Putamen (tissue), 1 donor: ENCODE measurements around the gene C2CD2L.
"Not testable (repeated sequence)": the region's sequence is repeated elsewhere in the genome, so short reads cannot be mapped to it uniquely, and the experiment has no call there.

Source experiments
- DNase-seq: peaks from one replicate; pipeline ENCODE4 v3.0.0-alpha.2; 2016; ENCODE audit warnings: low spot score

The C2CD2L gene

DNA sequence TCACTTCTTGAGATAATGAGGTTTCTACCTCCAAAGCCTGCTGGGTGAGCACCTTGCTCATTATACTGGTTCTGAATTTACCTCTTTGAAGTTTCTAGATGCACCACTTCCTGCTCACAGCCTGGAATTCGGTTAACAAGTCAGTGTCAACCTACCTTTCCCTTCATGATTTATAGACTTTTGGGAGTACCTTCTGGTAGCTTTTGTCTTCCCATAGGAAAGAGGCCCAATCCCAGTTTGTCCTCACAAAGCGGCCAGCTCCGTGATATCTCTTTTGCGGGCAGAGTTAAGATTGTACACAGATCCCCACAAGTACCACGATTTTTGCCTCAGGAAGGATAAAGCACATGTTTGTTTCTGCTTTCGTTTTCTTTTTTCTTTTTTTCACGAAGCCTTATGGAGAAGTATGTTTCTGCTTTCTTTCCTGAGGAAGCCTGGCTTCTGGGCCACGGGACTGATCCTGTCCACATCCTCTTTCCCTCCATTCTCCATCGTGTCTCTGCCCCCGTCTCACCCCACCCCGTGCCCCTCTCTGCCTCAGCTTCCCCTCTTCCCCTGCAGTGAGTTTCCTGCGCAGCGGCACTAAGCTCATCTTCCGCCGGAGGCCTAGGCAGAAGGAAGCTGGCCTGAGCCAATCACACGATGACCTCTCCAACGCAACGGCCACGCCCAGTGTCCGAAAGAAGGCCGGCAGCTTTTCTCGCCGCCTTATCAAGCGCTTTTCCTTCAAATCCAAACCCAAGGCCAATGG is 8.5 kb downstream of the C2CD2L start:
- no peak for DNase-seq

DNA sequence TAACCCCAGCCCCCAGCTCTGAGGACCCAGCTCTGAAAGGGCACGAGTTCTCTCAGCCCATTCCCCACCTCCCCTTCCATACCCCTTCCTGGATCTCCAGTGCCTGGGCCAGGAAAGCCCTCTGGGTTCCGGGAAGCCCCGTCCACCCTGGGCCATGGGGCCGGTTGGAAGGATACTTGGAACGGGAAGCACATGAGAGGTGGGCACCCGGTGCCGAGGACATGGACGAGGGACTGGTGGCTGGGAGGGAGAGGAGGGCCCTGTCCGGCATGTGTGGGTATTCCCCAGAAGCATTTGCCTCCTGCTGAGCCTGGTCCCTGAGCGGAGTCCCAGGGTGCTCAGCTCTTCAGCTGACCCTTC is 9.1 kb downstream of the C2CD2L start:
- no peak for DNase-seq

DNA sequence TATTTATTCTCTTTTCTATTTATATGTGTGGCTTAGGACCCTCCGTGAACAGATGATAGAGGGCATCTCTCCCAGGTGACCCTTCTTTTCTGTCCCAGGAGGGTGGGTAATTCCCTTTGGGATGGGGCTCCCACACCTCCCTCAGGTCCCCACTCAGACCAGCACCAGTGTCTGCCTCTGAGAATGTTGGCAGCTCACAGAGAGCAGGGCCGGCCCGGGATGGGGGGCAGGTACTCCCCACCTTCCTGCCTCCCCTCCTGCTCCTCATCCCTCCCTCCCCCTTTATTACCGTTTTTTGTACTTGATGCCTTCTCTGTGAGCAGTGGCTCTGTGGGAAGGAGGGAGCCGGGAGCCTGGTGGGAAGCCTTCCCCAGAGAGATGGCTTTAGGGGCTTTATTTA is 9.5 kb downstream of the C2CD2L start:
- DNase-seq = no peak

DNA sequence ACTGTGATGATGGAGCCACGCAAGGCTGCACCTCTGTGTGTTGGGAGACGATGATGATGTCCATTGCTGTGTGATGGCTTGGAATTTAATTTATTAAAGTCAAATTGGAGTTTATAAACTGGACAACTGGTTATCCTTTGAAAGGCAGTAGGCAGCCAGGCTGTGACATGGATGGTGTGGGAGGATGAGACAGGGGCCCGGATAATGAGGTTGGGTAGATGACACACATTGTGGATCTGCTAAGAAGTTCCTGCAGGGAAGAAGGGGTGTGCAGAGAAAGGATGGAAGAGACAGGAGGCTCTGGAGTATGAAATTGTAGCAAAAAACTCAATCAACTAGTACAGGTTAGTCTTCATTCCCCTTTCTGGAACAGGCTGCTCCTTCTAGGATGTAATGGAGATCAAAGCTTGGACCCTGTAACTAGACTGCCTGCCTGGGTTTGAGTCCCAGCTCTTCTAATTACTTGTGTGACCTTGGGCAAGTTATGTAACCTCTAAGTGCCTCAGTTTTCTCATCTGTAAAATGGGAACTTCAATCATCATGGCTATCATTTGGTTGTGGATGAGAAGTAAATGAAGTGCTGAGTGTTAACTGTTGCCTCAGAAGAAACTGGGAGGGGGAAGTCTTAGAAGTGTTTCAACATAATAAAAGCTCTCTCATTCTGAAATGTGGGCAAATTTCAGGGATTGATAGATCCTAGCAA is 10.0 kb downstream of the C2CD2L start:
- no peak for DNase-seq

DNA sequence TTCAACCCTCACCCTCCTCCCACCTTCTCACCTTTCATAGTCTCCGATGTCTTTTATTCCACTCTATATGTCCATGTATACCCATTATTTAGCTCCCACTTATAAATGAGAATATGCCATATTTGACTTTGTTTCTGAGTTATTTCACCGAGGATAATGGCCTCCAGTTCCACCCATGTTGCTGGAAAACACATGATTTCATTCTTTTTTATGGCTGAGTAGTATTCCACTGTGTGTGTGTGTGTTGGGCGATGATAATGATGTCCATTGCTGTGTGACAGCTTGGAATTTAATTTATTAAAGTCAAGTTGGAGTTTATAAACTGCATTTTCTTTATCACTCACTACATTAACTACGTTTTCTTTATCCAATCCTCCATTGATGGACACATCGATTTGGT is 11.1 kb downstream of the C2CD2L start:
- no peak for DNase-seq

DNA sequence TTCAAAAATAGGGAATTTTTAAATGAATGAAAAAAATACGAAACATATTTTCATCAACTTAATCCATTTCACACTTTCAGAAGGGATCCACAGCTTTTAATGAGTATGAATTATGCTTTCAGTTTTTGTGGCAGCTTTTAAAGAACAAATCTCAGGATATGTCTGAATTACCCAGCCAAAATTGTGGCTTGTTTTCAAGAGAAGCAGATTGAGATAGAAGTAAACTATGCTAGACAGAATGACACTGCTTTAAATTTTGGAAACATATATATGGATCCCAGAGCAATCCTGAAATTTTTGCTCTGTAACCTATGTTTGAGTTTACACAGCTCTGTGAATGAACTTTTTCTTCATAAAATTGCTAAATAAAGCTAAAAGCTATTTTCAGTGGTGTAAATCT is 11.8 kb downstream of the C2CD2L start:
- no peak for DNase-seq

DNA sequence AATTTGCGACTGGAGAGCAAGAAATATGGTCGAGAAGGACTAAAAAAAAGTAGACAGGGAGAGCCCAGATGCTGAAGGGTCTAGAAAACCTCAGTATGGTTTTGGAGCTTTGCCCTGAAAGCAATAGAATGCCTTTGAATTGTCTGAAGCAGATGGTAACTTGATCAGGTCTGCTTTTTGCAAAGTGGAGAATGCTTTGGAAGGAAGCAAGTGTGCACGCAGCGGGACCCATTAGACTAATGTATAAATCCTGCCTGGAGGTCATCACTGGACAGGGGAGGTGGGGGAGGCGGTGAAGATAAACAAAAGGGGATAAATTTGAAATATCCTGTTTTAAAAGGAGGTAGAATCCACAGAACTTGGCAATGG is 13.5 kb downstream of the C2CD2L start:
- DNase-seq = no peak

DNA sequence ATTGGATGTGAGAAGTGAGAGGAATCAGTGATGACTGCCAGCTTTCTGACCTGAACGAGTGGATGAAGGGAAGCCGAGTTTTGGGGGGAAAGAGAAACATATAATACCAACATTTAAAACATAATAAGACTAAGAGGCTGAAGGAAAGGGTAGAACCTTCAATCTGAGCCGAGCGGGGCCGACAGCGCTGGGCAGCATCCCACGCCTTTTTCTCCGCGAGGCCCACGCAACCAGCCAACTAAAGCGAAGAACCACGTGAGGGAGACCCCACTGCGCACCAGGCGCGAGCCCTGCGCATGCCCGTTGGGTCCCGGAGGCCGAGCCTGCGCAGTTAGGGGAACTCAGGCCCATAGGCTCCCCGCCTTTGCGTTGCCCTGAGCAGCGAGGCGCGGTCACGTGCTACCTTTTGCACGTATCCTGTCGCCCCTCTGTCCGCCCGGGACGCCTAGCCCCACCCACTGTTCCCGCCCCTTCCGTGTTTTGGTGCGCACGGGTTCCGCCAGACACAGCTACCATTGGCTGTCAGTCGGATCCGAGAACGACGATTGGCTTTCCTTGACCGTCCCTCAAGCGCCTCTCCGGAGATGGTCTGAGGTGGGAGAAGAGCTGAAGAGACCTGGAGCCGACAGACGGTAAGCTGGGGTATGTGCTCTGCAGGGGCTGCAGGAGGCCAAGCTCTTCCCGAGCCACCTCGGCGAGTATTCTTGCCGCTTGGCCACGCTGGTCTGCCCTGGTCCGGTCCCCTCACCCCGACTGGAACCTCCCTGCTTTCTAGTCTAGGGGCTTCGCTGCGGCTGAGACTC is 14.1 kb downstream of the C2CD2L start, which contains the start of gene HINFP:
HINFP (plus strand) TSS at position 573 of the 803 bp plus-strand sequence. CDS start 5,365 bp downstream, outside the sequence.
- peak; percentile 99 for DNase-seq

DNA sequence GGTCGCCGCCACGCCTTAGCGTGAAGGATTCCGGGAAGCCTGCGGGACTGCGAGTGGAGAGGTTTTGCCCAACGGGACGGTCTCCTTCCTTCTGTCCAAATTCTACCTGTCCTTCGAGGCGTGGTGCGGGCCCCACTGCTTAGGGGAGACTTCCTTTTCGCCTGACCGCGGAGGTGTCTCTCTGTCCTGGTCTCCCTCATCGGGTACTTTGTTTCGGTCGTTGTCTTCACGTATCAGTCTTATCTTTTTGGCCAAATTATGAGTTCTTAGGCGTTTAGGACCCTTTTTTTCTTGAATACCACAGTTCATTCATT is 14.6 kb downstream of the C2CD2L start:
- no peak for DNase-seq

DNA sequence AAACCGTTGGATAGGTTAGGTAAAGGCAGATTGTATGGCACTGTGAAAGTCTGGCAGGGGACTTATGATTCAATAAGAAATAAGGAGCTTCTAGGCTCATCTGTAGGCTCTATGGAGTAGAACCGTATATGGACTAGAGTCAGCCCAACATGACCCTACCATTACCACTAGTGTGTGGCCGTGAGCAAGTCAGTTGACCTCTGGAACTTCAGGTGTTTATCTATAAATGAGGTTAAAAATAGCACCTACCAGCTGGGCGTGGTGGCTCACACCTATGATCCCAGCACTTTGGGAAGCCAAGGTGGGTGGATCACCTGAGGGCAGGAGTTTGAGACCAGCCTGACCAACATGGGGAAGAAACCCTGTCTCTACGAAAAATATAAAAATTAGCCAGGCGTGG is 18.7 kb downstream of the C2CD2L start:
- DNase-seq = no peak

DNA sequence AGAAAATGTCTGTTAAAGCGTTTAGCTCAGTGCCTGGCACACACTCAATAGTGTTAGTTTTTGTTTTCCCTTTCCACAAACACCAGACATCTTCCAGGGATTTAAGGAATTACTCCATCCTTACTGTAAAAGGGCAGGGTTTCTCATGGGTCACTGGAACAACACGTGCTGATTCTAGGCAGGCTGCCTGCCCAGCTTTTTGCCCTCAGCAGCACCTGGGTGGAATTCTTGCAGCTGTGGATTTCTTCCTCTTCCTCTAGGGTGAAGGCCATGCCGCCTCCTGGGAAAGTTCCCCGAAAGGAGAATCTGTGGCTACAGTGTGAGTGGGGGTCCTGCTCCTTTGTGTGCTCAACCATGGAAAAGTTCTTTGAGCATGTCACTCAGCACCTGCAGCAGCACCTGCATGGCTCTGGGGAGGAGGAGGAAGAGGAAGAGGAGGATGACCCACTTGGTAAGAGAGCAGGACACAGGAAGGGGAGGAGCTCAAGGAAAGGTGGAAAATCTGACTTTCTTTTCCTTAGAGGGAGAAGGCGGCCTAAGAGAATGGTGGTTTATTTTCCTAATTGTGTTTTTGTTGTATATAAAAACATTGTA is 19.6 kb downstream of the C2CD2L start:
- no peak for DNase-seq

DNA sequence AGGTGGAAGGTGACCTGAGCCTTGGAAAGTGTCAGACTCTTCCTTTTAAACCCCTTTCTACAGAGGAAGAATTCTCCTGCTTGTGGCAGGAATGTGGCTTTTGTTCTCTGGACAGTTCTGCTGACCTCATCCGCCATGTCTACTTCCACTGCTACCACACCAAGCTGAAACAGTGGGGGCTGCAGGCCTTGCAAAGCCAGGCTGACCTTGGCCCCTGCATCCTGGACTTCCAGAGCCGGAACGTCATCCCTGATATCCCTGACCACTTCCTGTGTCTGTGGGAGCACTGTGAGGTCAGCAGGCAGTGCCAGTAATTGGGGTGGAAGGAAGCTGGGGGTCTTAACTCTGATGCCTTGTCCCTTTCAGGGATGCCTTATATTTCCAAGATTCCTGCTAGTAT is 23.5 kb downstream of the C2CD2L start:
- no peak for DNase-seq

DNA sequence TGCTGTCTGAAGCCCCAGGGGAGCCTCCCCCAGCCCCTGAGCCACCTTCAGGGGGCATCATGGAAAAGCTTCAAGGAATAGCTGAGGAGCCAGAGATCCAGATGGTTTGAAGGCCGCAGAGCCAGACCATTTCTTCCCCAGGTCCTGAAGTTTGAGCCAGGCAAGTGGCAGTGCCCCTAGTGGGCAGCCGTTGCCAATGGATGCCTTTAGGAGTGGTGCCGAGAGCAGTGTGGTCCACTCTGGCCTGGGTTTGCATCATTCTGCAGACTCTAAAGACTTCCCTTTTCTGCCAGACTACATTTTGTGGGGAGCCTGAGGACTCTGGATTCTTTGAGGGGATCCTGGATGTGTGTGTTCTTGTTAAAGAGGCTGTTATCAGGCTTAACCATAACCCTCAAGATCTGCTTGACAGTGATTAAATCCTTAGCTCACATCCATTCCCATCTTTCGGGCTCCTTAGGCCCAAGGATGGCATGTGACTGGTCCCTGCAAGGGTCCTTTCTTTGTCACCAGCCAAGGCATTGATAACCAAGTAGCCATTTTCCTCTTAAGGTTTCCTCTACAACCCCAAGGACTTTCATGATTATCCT is 27.3 kb downstream of the C2CD2L start:
- no peak for DNase-seq

DNA sequence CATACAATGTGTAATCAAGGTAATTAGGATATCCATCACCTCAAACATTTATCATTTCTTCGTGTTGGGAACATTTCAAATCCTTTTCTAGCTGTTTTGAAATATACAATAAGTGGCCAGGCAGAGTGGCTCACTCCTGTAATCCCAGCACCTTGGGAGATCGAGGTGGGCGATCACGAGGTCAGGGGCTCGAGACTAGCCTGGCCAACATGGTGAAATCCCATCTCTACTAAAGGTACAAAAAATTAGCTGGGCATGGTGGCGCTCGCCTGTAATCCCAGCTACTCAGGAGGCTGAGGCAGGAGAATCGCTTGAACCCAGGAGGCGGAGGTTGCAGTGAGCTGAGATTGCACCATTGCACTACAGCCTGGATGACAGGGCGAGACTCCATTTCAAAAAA is 32.1 kb downstream of the C2CD2L start:
- not testable (repeated sequence) for DNase-seq

DNA sequence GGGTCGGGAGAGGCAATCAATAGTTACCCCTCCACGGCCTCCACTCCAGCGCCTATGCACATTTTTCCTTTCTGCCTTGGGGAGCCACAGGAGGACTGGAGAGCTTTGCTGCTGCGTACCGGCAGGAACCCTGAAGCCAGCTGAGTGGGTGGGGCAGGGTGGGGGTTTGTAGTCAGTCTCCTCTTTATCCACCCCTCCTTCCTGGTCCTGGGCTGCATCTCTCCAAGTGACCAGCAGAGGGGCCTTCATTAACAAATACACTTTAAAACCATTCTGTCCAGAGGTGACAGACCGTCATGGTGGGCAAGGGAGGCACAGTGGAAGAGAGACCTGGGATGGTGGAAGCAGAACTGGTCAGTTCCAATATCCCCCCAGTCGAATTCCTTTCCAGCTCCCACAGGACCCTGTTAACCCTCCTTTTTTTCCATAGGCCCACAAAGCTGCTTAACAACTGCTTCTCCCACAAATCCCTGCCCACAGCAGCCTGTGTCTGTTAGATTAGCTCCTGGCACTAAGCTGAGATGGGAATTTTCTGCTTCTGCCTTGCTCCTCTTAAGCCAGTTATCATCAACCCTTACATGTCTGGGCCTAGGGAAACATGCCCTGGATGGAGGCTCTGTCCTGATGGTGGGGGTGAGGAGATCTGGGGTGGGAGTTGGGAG is 37.8 kb downstream of the C2CD2L start:
- no peak for DNase-seq

DNA sequence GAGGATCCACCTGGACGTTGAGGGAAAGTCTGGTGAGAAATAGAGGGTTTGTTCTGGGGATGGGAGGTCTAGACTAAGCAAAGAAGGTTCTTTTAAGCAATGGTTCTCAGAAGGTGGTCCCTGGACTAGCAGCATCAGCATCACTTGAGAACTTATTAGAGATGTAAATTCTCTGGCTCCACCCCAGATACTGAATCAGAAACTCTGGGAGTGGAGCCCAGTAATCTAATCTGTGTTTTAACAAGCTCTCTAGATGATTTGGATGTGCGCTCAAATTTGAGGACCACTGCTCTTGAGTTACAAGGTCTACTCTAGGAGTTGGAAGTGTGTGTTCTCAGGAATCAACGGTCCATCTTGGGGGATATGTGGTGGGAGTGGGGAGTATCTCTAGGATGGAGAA is 38.4 kb downstream of the C2CD2L start:
- DNase-seq = no peak

DNA sequence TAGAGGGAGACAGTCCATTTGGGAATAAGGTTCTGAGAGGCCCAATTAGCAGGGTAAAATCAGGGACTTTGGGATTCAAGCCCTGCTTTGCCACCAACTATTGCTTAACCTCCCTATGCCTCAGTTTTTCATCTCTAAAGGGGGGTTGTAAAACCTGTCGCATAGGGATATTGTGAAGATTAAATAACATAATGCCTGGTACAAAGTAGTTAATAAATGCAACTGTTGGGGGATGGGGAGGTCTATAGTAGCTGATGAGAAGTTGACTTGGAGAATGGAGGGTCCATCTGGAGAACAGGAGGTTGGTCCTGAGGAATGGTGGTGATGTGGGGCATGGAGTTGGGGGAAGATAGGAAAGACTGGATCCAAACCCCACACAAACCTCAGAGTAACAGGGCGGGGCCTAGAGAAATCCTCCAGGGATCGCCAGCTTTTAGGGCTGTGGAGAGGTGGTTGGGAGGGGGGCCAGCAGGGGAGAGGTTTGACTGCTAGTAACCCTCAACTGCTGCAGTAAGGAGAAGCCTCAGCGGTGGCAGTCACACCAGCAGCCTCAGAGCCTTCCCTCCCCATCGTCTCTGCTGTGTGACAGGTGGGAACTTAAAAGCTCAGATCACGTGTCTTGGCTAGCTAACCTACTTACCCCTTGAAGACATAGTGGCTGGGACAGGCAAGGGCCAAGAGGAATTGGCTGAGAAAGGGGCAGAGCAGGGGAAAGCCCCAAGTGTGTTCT is 40.6 kb downstream of the C2CD2L start:
- no peak for DNase-seq

DNA sequence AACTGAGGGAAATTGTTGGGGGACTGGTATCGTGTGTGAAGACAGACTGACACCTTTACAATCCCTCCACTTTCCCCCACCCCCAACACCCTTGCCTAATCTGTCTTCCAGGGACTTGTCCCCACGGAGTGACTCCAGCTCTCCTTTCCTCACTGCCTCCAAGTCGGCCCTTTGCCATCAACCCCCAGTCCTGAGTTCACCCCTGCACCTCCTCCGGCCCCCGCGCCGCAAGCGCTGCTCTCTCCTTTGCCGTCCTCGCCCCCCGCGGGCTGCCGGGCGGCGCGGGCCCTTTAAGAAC is 41.5 kb downstream of the C2CD2L start:
- no peak for DNase-seq

DNA sequence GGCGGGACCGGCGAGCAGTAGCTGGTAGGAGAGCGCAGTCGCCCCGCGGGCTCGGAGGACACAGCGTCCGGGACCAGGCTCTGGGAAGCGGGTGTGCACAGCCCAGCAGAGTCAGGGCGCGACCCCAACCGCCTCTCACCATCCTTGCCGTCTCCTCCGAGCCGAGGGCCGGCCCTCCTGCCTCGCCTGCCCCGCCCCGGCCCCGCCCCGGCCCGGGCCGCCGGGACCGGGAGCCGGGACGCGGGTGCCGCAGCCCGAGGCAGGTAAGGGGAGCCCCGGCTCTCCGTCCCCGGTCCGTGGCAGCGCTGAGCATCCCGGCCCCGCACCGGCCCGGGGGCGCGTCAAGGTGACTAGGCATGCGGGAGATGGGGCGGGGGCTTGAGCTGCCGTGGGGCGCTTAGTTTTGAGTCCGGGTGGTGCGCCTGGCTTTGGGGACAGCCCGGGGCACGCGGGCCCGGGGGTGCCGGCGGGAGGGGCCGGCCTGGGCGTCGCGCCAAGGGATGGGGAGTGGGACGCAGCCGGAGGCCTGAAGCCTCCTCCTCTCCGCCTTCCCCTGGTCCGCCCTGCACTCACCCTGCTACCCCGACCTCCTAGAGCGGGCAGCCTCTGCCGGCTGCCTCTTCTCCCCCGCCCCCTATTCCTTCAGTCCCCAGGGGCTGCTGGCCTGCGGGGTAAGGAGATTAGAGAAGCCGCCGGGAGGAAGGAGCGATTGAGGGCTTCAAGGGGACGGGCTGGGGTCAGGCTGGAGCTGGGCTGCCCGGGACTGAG is 42.1 kb downstream of the C2CD2L start, which contains the start of gene ABCG4:
ABCG4 (plus strand) TSS at position 35 of the 768 bp plus-strand sequence. CDS start 914 bp downstream, outside the sequence.
- DNase-seq = no peak

DNA sequence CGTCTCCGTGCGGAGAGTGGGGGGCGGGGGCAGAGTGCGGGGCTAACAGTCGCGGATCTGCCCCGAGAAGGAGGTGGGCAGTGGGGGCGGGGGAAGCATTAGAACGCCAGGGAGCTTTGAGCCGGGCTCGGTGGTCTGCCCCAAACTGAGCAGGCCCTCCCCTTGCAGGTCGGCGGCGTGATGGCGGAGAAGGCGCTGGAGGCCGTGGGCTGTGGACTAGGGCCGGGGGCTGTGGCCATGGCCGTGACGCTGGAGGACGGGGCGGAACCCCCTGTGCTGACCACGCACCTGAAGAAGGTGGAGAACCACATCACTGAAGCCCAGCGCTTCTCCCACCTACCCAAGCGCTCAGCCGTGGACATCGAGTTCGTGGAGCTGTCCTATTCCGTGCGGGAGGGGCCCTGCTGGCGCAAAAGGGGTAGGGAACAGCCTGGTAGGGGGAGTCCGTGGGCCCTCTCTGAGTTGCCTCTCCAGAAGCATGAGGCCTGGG is 42.7 kb downstream of the C2CD2L start:
- DNase-seq = no peak
